HCT116 (cell line): Measurements from ENCODE around the gene TMEM121. TPM values are rescaled to one million over a fixed set of nuclear protein-coding genes. Genes with fewer than 3 reads are reported as not detected.
"Not testable (repeated sequence)": the region's sequence is repeated elsewhere in the genome, so short reads cannot be mapped to it uniquely, and the experiment has no call there.

Experiments
- ATAC-seq: fragments of 200-7000 bp; cut with Tn5 transposase; 2 replicates; pipeline ENCODE4 v1.9.1; 2020; ENCODE audit warnings: mild to moderate bottlenecking, moderate library complexity
- BruUV-seq: library from RNA; stranded (reverse); fragments of 400-500 nt; replicated peaks from 2 replicates; lab custom pipeline; 2021; lab: Mats Ljungman, UMichigan
- CTCF ChIA-PET: fragments of 300-600 bp; sonication (Branson Sonifier 250); formaldehyde crosslinking; loops from one replicate; lab custom pipeline; 2021; ENCODE audit warnings: antibody characterized with exemption; lab: Charles Lee
- POLR2A ChIA-PET: fragments of 300-600, 350-600 bp; sonication (Branson Sonifier 250); formaldehyde crosslinking; loops from one replicate; lab custom pipeline; 2021; ENCODE audit warnings: antibody characterized with exemption; lab: Charles Lee
- RAD21 ChIA-PET, 2 experiments: fragments of 300-600 bp; sonication (Branson Sonifier 250); formaldehyde crosslinking; loops; one replicate each; lab custom pipeline; 2023; ENCODE audit warnings: low total read pairs in 2 of 2; ENCODE audit not compliant: uncharacterized antibody in 2 of 2, unreplicated experiment in 2 of 2, low non-redundant PET in 1 of 2; lab: Charles Lee
- DNase-seq: peaks from one replicate; pipeline ENCODE4 v3.0.0-alpha.2; 2010; ENCODE audit warnings: low read depth, low spot score
- H2AFZ ChIP-seq: fragments of 200-600 bp; shearing (Covaris generic), sonication (generic); 2 replicates; pipeline ENCODE4 v1.6.1; 2017; ENCODE audit warnings: low read depth, mixed run types, mixed read lengths, antibody characterized with exemption, low read length; ENCODE audit not compliant: poor library complexity, severe bottlenecking
- H3K27ac ChIP-seq: 2 replicates; pipeline ENCODE4 v1.5.1; 2012; ENCODE audit warnings: low read depth, low read length
- H3K27me3 ChIP-seq: fragments of 200-600 bp; sonication (generic); 2 replicates; pipeline ENCODE4 v1.6.1; 2016; ENCODE audit warnings: mixed run types, low read length, mixed read lengths; ENCODE audit not compliant: insufficient read depth
- H3K36me3 ChIP-seq, 2 experiments: fragments of 200-500 bp in 1 of 2; fragments of 200-600 bp in 1 of 2; sonication (Bioruptor generic) in 1 of 2; sonication (generic) in 1 of 2; 2 replicates each; pipeline versions ENCODE4 v1.5.1 to v1.6.1; 2014 to 2016; ENCODE audit warnings: low read length in 2 of 2, inconsistent platforms in 1 of 2, mixed read lengths in 1 of 2, mixed run types in 1 of 2; ENCODE audit not compliant: insufficient read depth in 2 of 2, control insufficient read depth in 1 of 2
- H3K4me1 ChIP-seq, 2 experiments: fragments of 200-600 bp in 1 of 2; sonication (generic) in 1 of 2; 2 replicates each; pipeline versions ENCODE4 v1.5.1 to v1.6.1; 2012 to 2017; ENCODE audit warnings: low read length in 2 of 2, inconsistent platforms in 1 of 2, mild to moderate bottlenecking in 1 of 2, mixed read lengths in 1 of 2, mixed run types in 1 of 2, moderate library complexity in 1 of 2; ENCODE audit not compliant: insufficient read depth in 2 of 2, control insufficient read depth in 1 of 2
- H3K4me2 ChIP-seq: fragments of 200-600 bp; sonication (generic); 2 replicates; pipeline ENCODE4 v1.6.1; 2017; ENCODE audit warnings: mixed run types, low read length, mixed read lengths
- H3K4me3 ChIP-seq, 2 experiments: fragments of 200-600 bp in 1 of 2; sonication (generic) in 1 of 2; replicated peaks in 1 of 2; 2 replicates each; pipeline ENCODE4 v1.5.1; 2011 to 2016; ENCODE audit warnings: low read length in 2 of 2, control low read depth in 1 of 2, low read depth in 1 of 2, mild to moderate bottlenecking in 1 of 2, mixed read lengths in 1 of 2, mixed run types in 1 of 2
- H3K79me2 ChIP-seq: fragments of 200-600 bp; sonication (generic); 2 replicates; pipeline ENCODE4 v1.6.1; 2017; ENCODE audit warnings: mild to moderate bottlenecking, mixed run types, low read length, moderate library complexity, mixed read lengths; ENCODE audit not compliant: insufficient read depth
- H3K9ac ChIP-seq: fragments of 200-600 bp; sonication (generic); 2 replicates; pipeline ENCODE4 v1.6.1; 2016; ENCODE audit warnings: low read length, mixed read lengths
- H3K9me2 ChIP-seq: fragments of 200-600 bp; sonication (generic), shearing (Covaris generic); 2 replicates; pipeline ENCODE4 v1.6.1; 2017; ENCODE audit warnings: mixed run types, mild to moderate bottlenecking, moderate library complexity; ENCODE audit not compliant: insufficient read depth
- H3K9me3 ChIP-seq, 2 experiments: fragments of 200-500 bp in 1 of 2; fragments of 200-600 bp in 1 of 2; sonication (Bioruptor generic) in 1 of 2; sonication (generic) in 1 of 2; 2 replicates each; pipeline ENCODE4 v1.6.1; 2014 to 2017; ENCODE audit warnings: low read length in 2 of 2, mixed read lengths in 2 of 2, inconsistent platforms in 1 of 2, low read depth in 1 of 2, mild to moderate bottlenecking in 1 of 2, mixed run types in 1 of 2, moderate library complexity in 1 of 2; ENCODE audit not compliant: control insufficient read depth in 1 of 2, insufficient read depth in 1 of 2
- H4K20me1 ChIP-seq: fragments of 200-600 bp; sonication (generic), shearing (Covaris generic); 2 replicates; pipeline ENCODE4 v1.6.1; 2017; ENCODE audit warnings: mixed run types, mild to moderate bottlenecking, moderate library complexity; ENCODE audit not compliant: insufficient read depth
- CBX3 ChIP-seq: IDR thresholded peaks from 2 replicates; pipeline ENCODE4 v1.6.1; 2012; ENCODE audit warnings: low read depth
- EGR1 ChIP-seq: IDR thresholded peaks from 2 replicates; pipeline ENCODE4 v1.6.1; 2012; ENCODE audit warnings: low read depth
- EZH2 ChIP-seq: fragments of 200-600 bp; sonication (generic); IDR thresholded peaks from 2 replicates; pipeline ENCODE4 v1.6.1; 2017; ENCODE audit warnings: antibody characterized with exemption, mixed run types
- EZH2phosphoT487 ChIP-seq: fragments of 200-600 bp; IDR thresholded peaks from 2 replicates; pipeline ENCODE4 v1.6.1; 2018; ENCODE audit warnings: antibody characterized with exemption, borderline replicate concordance
- FOSL1 ChIP-seq: IDR thresholded peaks from 2 replicates; pipeline ENCODE4 v1.6.1; 2012; ENCODE audit warnings: low read depth
- POLR2A ChIP-seq: IDR thresholded peaks from 2 replicates; pipeline ENCODE4 v1.7.0; 2011; ENCODE audit warnings: borderline replicate concordance; ENCODE audit not compliant: insufficient read depth, insufficient read length; ENCODE audit errors: extremely low read depth
- SP1 ChIP-seq: IDR thresholded peaks from 2 replicates; pipeline ENCODE4 v1.6.1; 2012; ENCODE audit warnings: low read depth
- SRF ChIP-seq: IDR thresholded peaks from 2 replicates; pipeline ENCODE4 v1.6.1; 2012; ENCODE audit warnings: low read depth
- YY1 ChIP-seq: IDR thresholded peaks from 2 replicates; pipeline ENCODE4 v1.6.1; 2011; ENCODE audit warnings: low read length, low read depth, moderate library complexity, mild to moderate bottlenecking; ENCODE audit not compliant: insufficient replicate concordance; ENCODE audit errors: extremely low read depth
- intact Hi-C: fragments of 100-400 bp; cut with micrococcal nuclease; formaldehyde crosslinking; loops from 2 replicates; pipeline ENCODE4 v1.10.0; 2022
- total RNA-seq: library from RNA; stranded (reverse); gene quantifications from one replicate; pipeline ENCODE4 v1.2.1, GENCODE V29; 2021; ENCODE audit not compliant: unreplicated experiment
- TF ChIP-seq, protein P1 (sequence below), 3 experiments: fragments of 200-600 bp in 1 of 3; sonication (generic) in 1 of 3; IDR thresholded peaks in 2 of 3; conservative IDR thresholded peaks in 1 of 3; 2 replicates each; pipeline ENCODE4 v1.5.1; 2012 to 2017; ENCODE audit warnings: low read depth in 2 of 3, low read length in 2 of 3, antibody characterized with exemption in 1 of 3, borderline replicate concordance in 1 of 3, control low read depth in 1 of 3, mild to moderate bottlenecking in 1 of 3, mixed read lengths in 1 of 3, mixed run types in 1 of 3, moderate library complexity in 1 of 3; ENCODE audit not compliant: insufficient read depth in 1 of 3

TMEM121 gene
- total RNA-seq, 1 experiment from 2014 or later: 5.5 TPM

DNA sequence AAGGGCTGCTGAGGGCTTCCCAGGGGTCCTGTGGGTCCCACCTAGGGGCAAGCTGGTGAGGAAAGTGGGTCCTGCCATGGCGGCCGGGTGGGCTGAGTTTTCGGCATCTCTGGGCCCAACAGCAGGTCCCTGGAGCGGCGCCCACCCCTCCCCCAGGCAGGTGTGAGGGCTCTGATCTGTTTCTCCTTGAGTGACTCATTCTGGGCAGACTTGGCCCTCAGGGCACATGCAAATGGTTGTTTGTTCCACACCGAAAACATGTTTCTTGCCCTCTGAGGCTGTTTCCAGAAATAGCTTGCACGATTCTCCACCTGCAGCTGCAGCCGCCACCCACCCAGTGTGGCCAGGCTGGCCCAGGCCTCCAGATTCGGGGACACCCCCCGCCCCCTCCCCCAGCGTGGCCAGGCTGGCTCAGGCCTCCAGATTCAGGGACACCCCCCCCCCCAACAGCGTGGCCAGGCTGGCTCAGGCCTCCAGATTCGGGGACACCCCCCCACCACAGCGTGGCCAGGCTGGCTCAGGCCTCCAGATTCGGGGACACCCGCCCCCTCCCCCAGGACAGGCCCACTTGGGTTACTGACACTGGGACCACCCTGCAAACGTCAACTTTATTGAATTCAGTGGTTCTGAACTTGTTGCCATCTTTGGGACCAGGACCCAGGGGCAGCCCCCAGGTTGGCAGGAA lies 48.8 kb downstream of the TMEM121 start:
- H3K9me2 ChIP-seq, H3K27me3 ChIP-seq, H3K4me2 ChIP-seq, H3K27ac ChIP-seq, H3K36me3 ChIP-seq, H3K9ac ChIP-seq, DNase-seq, BruUV-seq, H2AFZ ChIP-seq, H3K79me2 ChIP-seq, H4K20me1 ChIP-seq, H3K9me3 ChIP-seq, POLR2A ChIA-PET, H3K4me1 ChIP-seq, RAD21 ChIA-PET, H3K4me3 ChIP-seq, intact Hi-C loops, CTCF ChIA-PET: not testable (repeated sequence)
- ATAC-seq: peak; percentile 70

DNA sequence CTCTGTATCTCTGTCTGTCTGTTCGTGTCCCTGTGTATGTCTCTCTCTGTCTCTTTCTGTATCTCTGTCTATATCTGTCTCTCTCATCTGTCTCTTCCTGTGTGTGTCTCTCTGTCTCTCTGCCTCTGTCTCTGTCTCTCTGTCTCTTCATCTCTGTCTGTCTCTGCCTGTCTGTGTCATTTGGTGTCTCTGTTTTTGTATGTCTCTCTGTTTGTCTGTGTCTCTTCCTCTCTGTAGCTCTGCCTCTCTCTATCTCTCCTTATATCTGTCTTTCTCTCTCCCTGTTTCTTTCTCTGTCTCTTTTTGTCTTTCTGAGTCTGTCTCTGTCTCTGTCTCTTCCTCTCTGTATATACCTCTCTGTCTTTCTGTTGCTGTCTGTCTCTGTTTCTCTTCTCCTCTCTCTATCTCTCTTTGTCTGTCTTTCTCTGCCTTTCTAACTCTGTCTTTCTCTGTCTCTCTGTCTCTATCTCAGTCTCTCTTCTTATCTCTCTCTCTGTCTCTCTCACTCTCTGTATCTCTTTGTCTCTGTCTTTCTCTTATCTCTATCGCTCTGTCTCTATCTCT lies 50.2 kb downstream of the TMEM121 start:
- Histone ChIP-seq H3K4me1 (no peaks in the 10 kb centered on the region), H3K27me3 (no peaks in the 10 kb centered on the region), H3K79me2 (no peaks in the 10 kb centered on the region), H3K36me3 (no peaks in the 10 kb centered on the region), H3K27ac (no peak overlapping the region), H4K20me1 (no peaks in the 10 kb centered on the region), H3K4me3 (no peak overlapping the region), H3K4me2 (no peak overlapping the region), H2AFZ (no peak overlapping the region), H3K9me2 (no peaks in the 10 kb centered on the region), H3K9ac (no peak overlapping the region), H3K9me3 (no peaks in the 10 kb centered on the region)
- ChIA-PET RAD21 (no interaction called here), POLR2A (no interaction called here), CTCF (no interaction called here)
- ATAC-seq: no peak
- BruUV-seq: no TSS peak
- TF ChIP-seq CBX3 (no peak), EZH2 (no peak), SRF (no peak), FOSL1 (no peak), POLR2A (no peak), EGR1 (no peak), EZH2phosphoT487 (no peak), YY1 (no peak), SP1 (no peak)
- TF ChIP-seq, protein P1, sequence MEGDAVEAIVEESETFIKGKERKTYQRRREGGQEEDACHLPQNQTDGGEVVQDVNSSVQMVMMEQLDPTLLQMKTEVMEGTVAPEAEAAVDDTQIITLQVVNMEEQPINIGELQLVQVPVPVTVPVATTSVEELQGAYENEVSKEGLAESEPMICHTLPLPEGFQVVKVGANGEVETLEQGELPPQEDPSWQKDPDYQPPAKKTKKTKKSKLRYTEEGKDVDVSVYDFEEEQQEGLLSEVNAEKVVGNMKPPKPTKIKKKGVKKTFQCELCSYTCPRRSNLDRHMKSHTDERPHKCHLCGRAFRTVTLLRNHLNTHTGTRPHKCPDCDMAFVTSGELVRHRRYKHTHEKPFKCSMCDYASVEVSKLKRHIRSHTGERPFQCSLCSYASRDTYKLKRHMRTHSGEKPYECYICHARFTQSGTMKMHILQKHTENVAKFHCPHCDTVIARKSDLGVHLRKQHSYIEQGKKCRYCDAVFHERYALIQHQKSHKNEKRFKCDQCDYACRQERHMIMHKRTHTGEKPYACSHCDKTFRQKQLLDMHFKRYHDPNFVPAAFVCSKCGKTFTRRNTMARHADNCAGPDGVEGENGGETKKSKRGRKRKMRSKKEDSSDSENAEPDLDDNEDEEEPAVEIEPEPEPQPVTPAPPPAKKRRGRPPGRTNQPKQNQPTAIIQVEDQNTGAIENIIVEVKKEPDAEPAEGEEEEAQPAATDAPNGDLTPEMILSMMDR (IDR thresholded peaks at IDR 0.05 in 2 of 3, conservative IDR thresholded peaks at IDR 0.05 in 1 of 3; ENCODE audit: borderline replicate concordance in 1 of 3, insufficient read depth in 1 of 3, low read depth in 2 of 3, low read length in 2 of 3): no peak
- intact Hi-C loops: no loop called here
- DNase-seq: no peak
